K562 (cell line): ENCODE measurements around the gene SRP54. TPM values are rescaled to one million over a fixed set of nuclear protein-coding genes. Genes with fewer than 3 reads are reported as not detected.

Experiments
- ATAC-seq: fragments of 200-7000 bp; cut with Tn5 transposase; 3 replicates; pipeline ENCODE4 v1.9.1; 2020; ENCODE audit warnings: moderate library complexity
- BruUV-seq: library from RNA; stranded (reverse); fragments of 400-500 nt; replicated peaks from 2 replicates; lab custom pipeline; 2021; lab: Mats Ljungman, UMichigan
- CTCF ChIA-PET: fragments of 300-600 bp; formaldehyde crosslinking; extraction: SDS; loops from one replicate; lab custom pipeline; 2021; ENCODE audit warnings: low intra/inter-chr PET ratio; lab: Yijun Ruan, JAX
- POLR2A ChIA-PET: fragments of 300-600, 350-650 bp; sonication (Branson Sonifier 250); formaldehyde crosslinking; extraction: SDS; loops from one replicate; lab custom pipeline; 2021; ENCODE audit warnings: antibody characterized with exemption, inconsistent platforms; lab: Yijun Ruan, JAX
- DNase-seq, 4 experiments: peaks; one replicate each; pipeline versions ENCODE4 v3.0.0 to v3.0.0-alpha.2; 2011 to 2018; ENCODE audit warnings: low spot score in 3 of 4, mixed read lengths in 3 of 4; ENCODE audit errors: extremely low read depth in 1 of 4
- FAIRE-seq: peaks from 2 replicates; lab custom pipeline; 2011; peaks lifted over from hg19 to GRCh38; lab: Jason Lieb, UNC
- H2AFZ ChIP-seq: 2 replicates; pipeline ENCODE4 v1.6.0; 2011; ENCODE audit warnings: low read depth, low read length, control low read depth, inconsistent platforms
- H3K27ac ChIP-seq: fragments of 200-600 bp; 3 replicates; pipeline ENCODE4 v1.8.0; 2011; ENCODE audit warnings: low read depth, mild to moderate bottlenecking, control low read depth, inconsistent platforms, low read length, moderate library complexity, mixed read lengths; ENCODE audit errors: extremely low read depth
- H3K27me3 ChIP-seq, 2 experiments: fragments of 300-600 bp in 1 of 2; 2 replicates in 1 of 2; 3 replicates in 1 of 2; pipeline versions ENCODE4 v1.6.0 to v1.8.0; 2011; ENCODE audit warnings: inconsistent platforms in 2 of 2, low read length in 2 of 2, mild to moderate bottlenecking in 1 of 2, mixed read lengths in 1 of 2, moderate library complexity in 1 of 2; ENCODE audit not compliant: control insufficient read depth in 2 of 2, insufficient read depth in 2 of 2
- H3K36me3 ChIP-seq: fragments of 300-600 bp; 3 replicates; pipeline ENCODE4 v1.8.0; 2011; ENCODE audit warnings: mild to moderate bottlenecking, low read length, inconsistent platforms; ENCODE audit not compliant: control insufficient read depth, insufficient read depth
- H3K4me1 ChIP-seq, 2 experiments: fragments of 200-600 bp in 1 of 2; replicated peaks in 1 of 2; 2 replicates in 1 of 2; 3 replicates in 1 of 2; pipeline versions ENCODE4 v1.5.1 to v1.8.0; 2011; ENCODE audit warnings: inconsistent platforms in 2 of 2, low read length in 2 of 2, mild to moderate bottlenecking in 1 of 2, mixed read lengths in 1 of 2, moderate library complexity in 1 of 2; ENCODE audit not compliant: control insufficient read depth in 2 of 2, insufficient read depth in 2 of 2
- H3K4me2 ChIP-seq: 2 replicates; pipeline ENCODE4 v1.6.1; 2011; ENCODE audit warnings: low read length, control low read depth, inconsistent platforms, mixed read lengths; ENCODE audit not compliant: insufficient read depth
- H3K4me3 ChIP-seq: fragments of 200-600 bp; sonication (generic), shearing (Covaris generic); 2 replicates; pipeline ENCODE4 v1.5.1; 2016; ENCODE audit warnings: control low read depth, inconsistent platforms
- H3K79me2 ChIP-seq: fragments of 200-600 bp; 3 replicates; pipeline ENCODE4 v1.8.0; 2011; ENCODE audit warnings: low read length, inconsistent platforms; ENCODE audit not compliant: control insufficient read depth, insufficient read depth
- H3K9ac ChIP-seq, 2 experiments: 2 replicates each; pipeline versions ENCODE4 v1.6.0 to v1.6.1; 2011; ENCODE audit warnings: low read depth in 2 of 2, low read length in 2 of 2, control low read depth in 1 of 2, inconsistent platforms in 1 of 2, mild to moderate bottlenecking in 1 of 2, mixed read lengths in 1 of 2; ENCODE audit not compliant: insufficient read depth in 1 of 2
- H3K9me1 ChIP-seq: one replicate; pipeline ENCODE4 v1.6.0; 2011; ENCODE audit warnings: inconsistent platforms, mild to moderate bottlenecking, low read length, moderate library complexity; ENCODE audit not compliant: control insufficient read depth, insufficient read depth
- H3K9me3 ChIP-seq: replicated peaks from 2 replicates; pipeline ENCODE4 v1.5.1; 2011; ENCODE audit warnings: low read depth, low read length, inconsistent platforms; ENCODE audit not compliant: control insufficient read depth, insufficient read depth
- H4K20me1 ChIP-seq: replicated peaks from 2 replicates; pipeline ENCODE4 v1.6.1; 2011; ENCODE audit warnings: low read length, inconsistent platforms, mixed read lengths; ENCODE audit not compliant: control insufficient read depth, insufficient read depth
- ATF7 ChIP-seq: fragments of 450-650 bp; IDR thresholded peaks from 2 replicates; pipeline ENCODE4 v1.7.1; 2014; ENCODE audit warnings: mild to moderate bottlenecking, moderate library complexity
- CCAR2 ChIP-seq: fragments of 200-400 bp; formaldehyde crosslinking; IDR thresholded peaks from 2 replicates; pipeline ENCODE4 v1.6.1; 2017; ENCODE audit warnings: mild to moderate bottlenecking, low read depth, low read length
- GABPA ChIP-seq: fragments of 200-800 bp; sonication (Bioruptor generic); conservative IDR thresholded peaks from 2 replicates; pipeline ENCODE4 v1.6.1; 2016; ENCODE audit warnings: low read depth, missing genetic modification characterization, missing compliant biosample characterization
- HLTF ChIP-seq: fragments of 450-650 bp; IDR thresholded peaks from 2 replicates; pipeline ENCODE4 v1.6.1; 2016
- RB1 ChIP-seq: fragments of 450-650 bp; IDR thresholded peaks from 2 replicates; pipeline ENCODE4 v1.6.1; 2017; ENCODE audit warnings: low read depth, mild to moderate bottlenecking
- RHOXF2B ChIP-seq: fragments of 250-450 bp; sonication (Bioruptor Pico); conservative IDR thresholded peaks from 2 replicates; pipeline ENCODE4 v1.5.1; 2021
- TFAM ChIP-seq: fragments of 250-450 bp; sonication (Bioruptor Pico); conservative IDR thresholded peaks from 2 replicates; pipeline ENCODE4 v1.5.0; 2021; ENCODE audit warnings: mild to moderate bottlenecking, moderate library complexity
- ZC3H4 ChIP-seq: sonication (generic); formaldehyde crosslinking; IDR thresholded peaks from 2 replicates; pipeline ENCODE4 v1.9.0; 2021; ENCODE audit warnings: missing genetic modification reagents, borderline replicate concordance
- ZNF174 ChIP-seq: fragments of 250-450 bp; sonication (Bioruptor Pico); IDR thresholded peaks from 2 replicates; pipeline ENCODE4 v1.4.0; 2020; ENCODE audit warnings: mild to moderate bottlenecking
- WGBS: fragments of 100-300 bp; shearing (Covaris generic); methylation state at CpG from one replicate; pipeline ENCODE4 v1.1.6; 2016; ENCODE audit warnings: low coverage, mixed read lengths; ENCODE audit not compliant: insufficient coverage; ENCODE audit errors: missing lambda C conversion rate; 5-methylcytosine and 5-hydroxymethylcytosine counted together
- in situ Hi-C: fragments of 300-500 bp; cut with MboI; formaldehyde crosslinking; loops from 4 replicates; pipeline ENCODE4 v1.15.0; 2018; ENCODE audit warnings: inconsistent platforms, mixed read lengths
- intact Hi-C: fragments of 100-400 bp; cut with micrococcal nuclease; formaldehyde crosslinking; loops from 2 replicates; pipeline ENCODE4 v1.14.2; 2022
- polyA plus RNA-seq, 8 experiments: library from polyadenylated mRNA; depleted of rRNA in 4 of 8; stranded (reverse) in 5 of 8; unstranded in 3 of 8; fragments of >200 nt; fragmentation: Nextera tagmentation in 2 of 8; fragmentation: Illumina TruSeq in 1 of 8; extraction: Ambion mirVana in 2 of 8; extraction: Trizol in 1 of 8; gene quantifications; 2 replicates each; pipeline versions ENCODE4 v1.2.1 to v1.2.3, GENCODE V29; 2011 to 2014; ENCODE audit warnings: inconsistent platforms in 1 of 8, missing spikeins in 1 of 8
- total RNA-seq, 7 experiments: library from RNA; depleted of rRNA in 6 of 7; stranded (reverse); fragments of >200 nt in 6 of 7; fragmentation: Illumina TruSeq in 2 of 7; extraction: Trizol in 2 of 7; gene quantifications; 2 replicates each; pipeline versions ENCODE4 v1.2.1 to v1.2.3, GENCODE V29; 2011 to 2021; ENCODE audit warnings: low replicate concordance in 1 of 7
- TF ChIP-seq, protein P1 (sequence below): fragments of 250-450 bp; sonication (Bioruptor Pico); IDR thresholded peaks from 2 replicates; pipeline ENCODE4 v1.5.0; 2020; ENCODE audit warnings: mild to moderate bottlenecking, borderline replicate concordance
- TF ChIP-seq, protein P2 (sequence below): fragments of 450-650 bp; IDR thresholded peaks from 2 replicates; pipeline ENCODE4 v1.6.1; 2017; ENCODE audit warnings: antibody characterized with exemption

The SRP54 gene
- total and polyA plus RNA-seq, 9 of the 15 experiments (the other 6 are each of a cell fraction or from before 2014, with no cell fraction given): 28.6 to 69.8 (median 51.7) TPM

DNA sequence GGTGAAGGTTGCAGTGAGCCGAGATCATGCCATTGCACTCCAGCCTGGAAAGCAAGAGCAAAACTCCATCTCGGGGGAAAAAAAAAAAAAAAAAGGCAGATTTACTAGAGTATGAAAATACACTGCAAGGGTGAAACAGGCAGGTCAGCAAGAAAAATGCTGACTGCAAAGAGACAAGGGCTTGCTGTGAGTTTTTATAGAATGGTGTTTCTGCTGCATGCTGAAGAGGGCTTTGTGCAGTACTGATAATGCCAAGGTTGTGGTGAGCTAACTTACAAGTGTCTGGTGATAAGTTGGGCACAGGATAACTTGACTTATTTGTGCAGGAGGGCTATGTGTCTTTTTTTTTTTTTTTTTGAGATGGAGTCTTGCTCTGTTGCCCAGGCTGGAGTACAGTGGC is 25.9 kb upstream of the SRP54 start:
- ATAC-seq (no peak), FAIRE-seq (no peak), DNase-seq (no peak)
- BruUV-seq: no TSS peak
- Histone ChIP-seq H3K4me1 (no peaks in the 10 kb centered on the region; a peak in 1 of 5 replicates), H3K4me3 (no peak overlapping the region), H3K27ac (no peak overlapping the region), H4K20me1 (no peaks in the 10 kb centered on the region), H3K36me3 (peaks cover 6% of the 10 kb centered on the region; the same call in 1 of the 3 replicates), H3K27me3 (no peaks in the 10 kb centered on the region), H3K9ac (no peak overlapping the region), H3K4me2 (no peak overlapping the region), H3K9me1 (no peaks in the 10 kb centered on the region), H3K9me3 (no peaks in the 10 kb centered on the region), H2AFZ (no peak overlapping the region), H3K79me2 (no peaks in the 10 kb centered on the region)
- TF ChIP-seq CCAR2 (no peak), ZNF174 (CRISPR knock-in tag) (no peak), ATF7 (no peak), ZC3H4 (CRISPR knock-in tag) (no peak), TFAM (CRISPR knock-in tag) (no peak), HLTF (no peak), RB1 (no peak), RHOXF2B (no peak), GABPA (tag) (no peak)
- TF ChIP-seq, protein P1, sequence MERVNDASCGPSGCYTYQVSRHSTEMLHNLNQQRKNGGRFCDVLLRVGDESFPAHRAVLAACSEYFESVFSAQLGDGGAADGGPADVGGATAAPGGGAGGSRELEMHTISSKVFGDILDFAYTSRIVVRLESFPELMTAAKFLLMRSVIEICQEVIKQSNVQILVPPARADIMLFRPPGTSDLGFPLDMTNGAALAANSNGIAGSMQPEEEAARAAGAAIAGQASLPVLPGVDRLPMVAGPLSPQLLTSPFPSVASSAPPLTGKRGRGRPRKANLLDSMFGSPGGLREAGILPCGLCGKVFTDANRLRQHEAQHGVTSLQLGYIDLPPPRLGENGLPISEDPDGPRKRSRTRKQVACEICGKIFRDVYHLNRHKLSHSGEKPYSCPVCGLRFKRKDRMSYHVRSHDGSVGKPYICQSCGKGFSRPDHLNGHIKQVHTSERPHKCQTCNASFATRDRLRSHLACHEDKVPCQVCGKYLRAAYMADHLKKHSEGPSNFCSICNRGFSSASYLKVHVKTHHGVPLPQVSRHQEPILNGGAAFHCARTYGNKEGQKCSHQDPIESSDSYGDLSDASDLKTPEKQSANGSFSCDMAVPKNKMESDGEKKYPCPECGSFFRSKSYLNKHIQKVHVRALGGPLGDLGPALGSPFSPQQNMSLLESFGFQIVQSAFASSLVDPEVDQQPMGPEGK: no peak
- TF ChIP-seq, protein P2, sequence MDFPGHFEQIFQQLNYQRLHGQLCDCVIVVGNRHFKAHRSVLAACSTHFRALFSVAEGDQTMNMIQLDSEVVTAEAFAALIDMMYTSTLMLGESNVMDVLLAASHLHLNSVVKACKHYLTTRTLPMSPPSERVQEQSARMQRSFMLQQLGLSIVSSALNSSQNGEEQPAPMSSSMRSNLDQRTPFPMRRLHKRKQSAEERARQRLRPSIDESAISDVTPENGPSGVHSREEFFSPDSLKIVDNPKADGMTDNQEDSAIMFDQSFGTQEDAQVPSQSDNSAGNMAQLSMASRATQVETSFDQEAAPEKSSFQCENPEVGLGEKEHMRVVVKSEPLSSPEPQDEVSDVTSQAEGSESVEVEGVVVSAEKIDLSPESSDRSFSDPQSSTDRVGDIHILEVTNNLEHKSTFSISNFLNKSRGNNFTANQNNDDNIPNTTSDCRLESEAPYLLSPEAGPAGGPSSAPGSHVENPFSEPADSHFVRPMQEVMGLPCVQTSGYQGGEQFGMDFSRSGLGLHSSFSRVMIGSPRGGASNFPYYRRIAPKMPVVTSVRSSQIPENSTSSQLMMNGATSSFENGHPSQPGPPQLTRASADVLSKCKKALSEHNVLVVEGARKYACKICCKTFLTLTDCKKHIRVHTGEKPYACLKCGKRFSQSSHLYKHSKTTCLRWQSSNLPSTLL: no peak
- POLR2A ChIA-PET: no interaction called here
- no CpG with 5 or more reads among the region's 2 CpGs for WGBS
- CTCF ChIA-PET: no interaction called here
- intact Hi-C loops (no loop called here), in situ Hi-C loops (no loop called here)
